Mesenchymal stem cell (in vitro differentiated cells and primary cell): ENCODE results near the gene UBE2Z. TPM values are rescaled to one million over a fixed set of nuclear protein-coding genes. Genes with fewer than 3 reads are reported as not detected.

Experiments used
- DNase-seq: peaks from one replicate; pipeline ENCODE4 v3.0.0-alpha.2; 2013
- H2AFZ ChIP-seq: one replicate; pipeline ENCODE4 v1.6.1; 2013; ENCODE audit warnings: low read depth, mild to moderate bottlenecking, control low read depth, inconsistent platforms, low read length, moderate library complexity
- H2AK5ac ChIP-seq: 2 replicates; pipeline ENCODE4 v1.6.1; 2013; ENCODE audit warnings: low read length, moderate library complexity, mild to moderate bottlenecking, inconsistent platforms; ENCODE audit not compliant: severe bottlenecking
- H2BK120ac ChIP-seq: one replicate; pipeline ENCODE4 v1.6.1; 2013; ENCODE audit warnings: low read depth, mild to moderate bottlenecking, inconsistent platforms, low read length, moderate library complexity
- H2BK12ac ChIP-seq, 2 experiments: one replicate each; pipeline ENCODE4 v1.6.1; 2013; ENCODE audit warnings: inconsistent platforms in 2 of 2, low read length in 2 of 2, mild to moderate bottlenecking in 2 of 2, moderate library complexity in 2 of 2, control low read depth in 1 of 2
- H2BK15ac ChIP-seq: one replicate; pipeline ENCODE4 v1.6.1; 2013; ENCODE audit warnings: mild to moderate bottlenecking, low read depth, inconsistent platforms; ENCODE audit not compliant: poor library complexity, severe bottlenecking
- H2BK5ac ChIP-seq: 2 replicates; pipeline ENCODE4 v1.6.1; 2013; ENCODE audit warnings: low read depth, mild to moderate bottlenecking, low read length, control low read depth, inconsistent platforms; ENCODE audit not compliant: poor library complexity, severe bottlenecking
- H3K14ac ChIP-seq, 2 experiments: one replicate each; pipeline ENCODE4 v1.6.1; 2013; ENCODE audit warnings: inconsistent platforms in 2 of 2, low read length in 2 of 2, control low read depth in 1 of 2, mild to moderate bottlenecking in 1 of 2, moderate library complexity in 1 of 2
- H3K18ac ChIP-seq, 2 experiments: one replicate each; pipeline ENCODE4 v1.6.1; 2013; ENCODE audit warnings: inconsistent platforms in 2 of 2, low read length in 2 of 2, control low read depth in 1 of 2, low read depth in 1 of 2, mild to moderate bottlenecking in 1 of 2
- H3K23ac ChIP-seq, 2 experiments: one replicate each; pipeline ENCODE4 v1.6.1; 2013; ENCODE audit warnings: inconsistent platforms in 2 of 2, low read length in 2 of 2, mild to moderate bottlenecking in 2 of 2, moderate library complexity in 2 of 2, control low read depth in 1 of 2
- H3K27ac ChIP-seq: 2 replicates; pipeline ENCODE4 v1.5.1; 2013; ENCODE audit warnings: mild to moderate bottlenecking, moderate library complexity, low read length, control low read depth, inconsistent platforms; ENCODE audit not compliant: poor library complexity, severe bottlenecking
- H3K27me3 ChIP-seq, 2 experiments: 2 replicates each; pipeline versions ENCODE4 v1.6.1 to v1.7.0; 2013; ENCODE audit warnings: low read length in 2 of 2, mild to moderate bottlenecking in 2 of 2, moderate library complexity in 2 of 2, control low read depth in 1 of 2, inconsistent platforms in 1 of 2; ENCODE audit not compliant: control insufficient read depth in 1 of 2, insufficient read depth in 1 of 2
- H3K36me3 ChIP-seq, 2 experiments: 2 replicates each; pipeline versions ENCODE4 v1.6.1 to v1.7.0; 2013; ENCODE audit warnings: low read length in 2 of 2, control low read depth in 1 of 2, inconsistent platforms in 1 of 2, low read depth in 1 of 2, mild to moderate bottlenecking in 1 of 2; ENCODE audit not compliant: insufficient read depth in 2 of 2, control insufficient read depth in 1 of 2
- H3K4ac ChIP-seq, 2 experiments: one replicate each; pipeline ENCODE4 v1.6.1; 2013; ENCODE audit warnings: inconsistent platforms in 2 of 2, low read length in 2 of 2, mild to moderate bottlenecking in 2 of 2, moderate library complexity in 2 of 2, control low read depth in 1 of 2, low read depth in 1 of 2
- H3K4me1 ChIP-seq: 2 replicates; pipeline ENCODE4 v1.6.1; 2013; ENCODE audit warnings: low read depth, low read length, control low read depth; ENCODE audit not compliant: control insufficient read depth, insufficient read depth
- H3K4me2 ChIP-seq: 2 replicates; pipeline ENCODE4 v1.6.1; 2013; ENCODE audit warnings: low read length, mild to moderate bottlenecking, inconsistent platforms; ENCODE audit not compliant: poor library complexity, severe bottlenecking
- H3K4me3 ChIP-seq, 2 experiments: 2 replicates each; pipeline versions ENCODE4 v1.5.1 to v1.7.0; 2013; ENCODE audit warnings: low read length in 2 of 2, mild to moderate bottlenecking in 2 of 2, control low read depth in 1 of 2, low read depth in 1 of 2; ENCODE audit not compliant: insufficient read depth in 1 of 2
- H3K79me1 ChIP-seq: replicated peaks from 2 replicates; pipeline ENCODE4 v1.6.1; 2013; ENCODE audit warnings: mild to moderate bottlenecking, control low read depth, low read length, inconsistent platforms; ENCODE audit not compliant: poor library complexity, severe bottlenecking
- H3K9ac ChIP-seq: 2 replicates; pipeline ENCODE4 v1.7.0; 2013; ENCODE audit warnings: mild to moderate bottlenecking, low read length, moderate library complexity
- H3K9me3 ChIP-seq: 2 replicates; pipeline ENCODE4 v1.7.0; 2013; ENCODE audit warnings: mild to moderate bottlenecking, low read length; ENCODE audit not compliant: control insufficient read depth
- H4K8ac ChIP-seq: one replicate; pipeline ENCODE4 v1.6.1; 2013; ENCODE audit warnings: inconsistent platforms, mild to moderate bottlenecking, low read length, moderate library complexity
- H4K91ac ChIP-seq: one replicate; pipeline ENCODE4 v1.6.1; 2013; ENCODE audit warnings: mild to moderate bottlenecking, low read length, inconsistent platforms
- WGBS: methylation state at CpG from one replicate; pipeline ENCODE4 v1.1.7; 2013; ENCODE audit warnings: mixed read lengths; 5-methylcytosine and 5-hydroxymethylcytosine counted together
- small RNA-seq: library from polyadenylated mRNA; stranded (forward); fragments of <200 nt; extraction: miRNeasy Mini kit (QIAGEN cat#:217004); gene quantifications from one replicate; pipeline ENCODE3, GENCODE V24; 2013; ENCODE audit warnings: low read depth

The UBE2Z gene

DNA sequence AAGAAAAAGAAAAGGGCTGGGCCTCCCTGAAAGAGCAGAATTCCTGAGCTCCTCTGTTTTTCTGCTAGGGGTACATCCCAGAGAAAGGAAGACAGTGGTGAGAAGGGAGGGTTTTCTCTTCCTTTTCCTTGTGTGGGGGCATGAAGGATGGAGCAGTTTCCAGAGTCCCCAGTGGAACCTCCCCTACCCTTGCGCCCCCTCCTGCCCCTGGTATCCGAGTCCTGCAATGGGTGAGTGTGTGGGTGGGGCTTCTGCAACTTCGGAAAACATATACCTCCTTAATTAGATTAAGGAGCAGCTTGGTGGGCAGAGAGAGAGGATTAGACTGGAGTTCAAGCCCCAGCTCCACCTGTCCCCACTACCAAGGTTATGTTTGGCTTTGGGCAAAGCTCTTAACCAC lies 65.6 kb downstream of the UBE2Z start:
- no peak overlapping the region for H3K23ac ChIP-seq
- H3K27me3 ChIP-seq, result no peaks in the 10 kb centered on the region
- no peak overlapping the region for H3K27ac ChIP-seq
- H3K18ac ChIP-seq, result peak overlapping the region; percentile 25 to 55
- no peak overlapping the region for H3K4me2 ChIP-seq
- no peaks in the 10 kb centered on the region for H3K79me1 ChIP-seq
- H3K4me1 ChIP-seq, result peaks cover 14% of the 10 kb centered on the region
- whole genome bisulfite sequencing, result no CpG with 5 or more reads among the region's 3 CpGs
- H3K4ac ChIP-seq, result peak overlapping the region in 1 of 2 experiments; percentile 62
- no peak overlapping the region for H3K4me3 ChIP-seq
- no peak overlapping the region for H2AFZ ChIP-seq
- no peak overlapping the region for H2BK15ac ChIP-seq
- DNase-seq, result no peak
- H4K91ac ChIP-seq, result no peak overlapping the region
- no peak overlapping the region for H2BK120ac ChIP-seq
- no peak overlapping the region for H3K14ac ChIP-seq
- no peaks in the 10 kb centered on the region for H3K9me3 ChIP-seq
- no peaks in the 10 kb centered on the region for H3K36me3 ChIP-seq
- H2BK5ac ChIP-seq, result no peak overlapping the region
- H2BK12ac ChIP-seq, result no peak overlapping the region
- H3K9ac ChIP-seq, result no peak overlapping the region
- H4K8ac ChIP-seq, result no peak overlapping the region
- H2AK5ac ChIP-seq, result no peak overlapping the region

Small RNAs within 50 kb of the gene (small RNA-seq; reads per million reads assigned to genes)
- gene AC068531.1 (not detected), gene RF00263 (not detected), gene RF01210 (not detected), gene RNU1-42P (not detected)
